Tibial artery (tissue), 4 donors: ENCODE results near the gene MRPS33.
"Not testable (repeated sequence)": the region's sequence is repeated elsewhere in the genome, so short reads cannot be mapped to it uniquely, and the experiment has no call there.

Experiments
- DNase-seq, 2 donors: peaks; one replicate each; pipeline ENCODE4 v3.0.0-alpha.2; 2019
- H3K27ac ChIP-seq, 2 donors: fragments of 200-600 bp; sonication (generic) in 1 of 2; 1 replicate in 1 of 2; 2 replicates in 1 of 2; pipeline ENCODE4 v1.5.1; 2018 to 2019; ENCODE audit warnings: mild to moderate bottlenecking in 1 of 2
- H3K27me3 ChIP-seq, 2 donors: fragments of 200-600 bp; sonication (generic) in 1 of 2; one replicate each; pipeline versions ENCODE4 v1.5.1 to v1.6.0; 2016 to 2019
- H3K36me3 ChIP-seq, 3 donors: fragments of 200-600 bp; sonication (generic) in 2 of 3; one replicate each; pipeline ENCODE4 v1.5.1; 2016 to 2019; ENCODE audit warnings: mild to moderate bottlenecking in 2 of 3
- H3K4me1 ChIP-seq, 4 donors: fragments of 200-600 bp; sonication (generic) in 2 of 4; 1 replicate in 3 of 4; 2 replicates in 1 of 4; pipeline ENCODE4 v1.5.1; 2016 to 2019
- H3K4me3 ChIP-seq, 2 donors: fragments of 200-600 bp; sonication (generic) in 1 of 2; 1 replicate in 1 of 2; 2 replicates in 1 of 2; pipeline ENCODE4 v1.5.1; 2018 to 2019; ENCODE audit warnings: mild to moderate bottlenecking in 2 of 2
- H3K9me3 ChIP-seq, 3 donors: fragments of 200-600 bp; sonication (generic) in 1 of 3; one replicate each; pipeline ENCODE4 v1.5.1; 2016 to 2019
- intact Hi-C: fragments of 100-400 bp; cut with DNase I; formaldehyde crosslinking; loops from one replicate; pipeline ENCODE4 v1.15.0; 2023; ENCODE audit warnings: low total_unique reads
- TF ChIP-seq, protein P1 (sequence below), 2 experiments: fragments of 200-600 bp in 1 of 2; fragments of 450-650 bp in 1 of 2; IDR thresholded peaks; one replicate each; pipeline ENCODE4 v1.5.1; 2017 to 2019; ENCODE audit warnings: antibody characterized with exemption in 2 of 2, mild to moderate bottlenecking in 1 of 2, moderate library complexity in 1 of 2

The MRPS33 gene

DNA sequence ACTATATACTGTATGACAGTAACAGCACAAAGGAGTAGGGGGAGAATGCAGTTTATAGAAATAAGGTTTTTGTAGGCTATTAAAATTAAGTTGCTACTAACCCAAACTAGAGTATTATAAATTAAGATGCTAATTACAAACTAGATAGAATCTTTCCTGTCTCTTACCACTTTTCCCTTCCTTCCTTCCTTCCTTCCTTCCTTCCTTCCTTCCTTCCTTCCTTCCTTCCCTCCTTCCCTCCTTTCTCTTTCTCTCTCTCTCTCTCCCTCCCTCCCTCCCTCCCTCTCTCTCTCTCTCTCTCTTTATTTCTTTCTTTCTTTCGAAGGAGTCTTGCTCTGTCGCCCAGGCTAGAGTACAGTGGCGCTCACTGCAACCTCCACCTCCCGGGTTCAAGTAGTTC, 53.6 kb downstream of the MRPS33 start:
- TF ChIP-seq, protein P1, sequence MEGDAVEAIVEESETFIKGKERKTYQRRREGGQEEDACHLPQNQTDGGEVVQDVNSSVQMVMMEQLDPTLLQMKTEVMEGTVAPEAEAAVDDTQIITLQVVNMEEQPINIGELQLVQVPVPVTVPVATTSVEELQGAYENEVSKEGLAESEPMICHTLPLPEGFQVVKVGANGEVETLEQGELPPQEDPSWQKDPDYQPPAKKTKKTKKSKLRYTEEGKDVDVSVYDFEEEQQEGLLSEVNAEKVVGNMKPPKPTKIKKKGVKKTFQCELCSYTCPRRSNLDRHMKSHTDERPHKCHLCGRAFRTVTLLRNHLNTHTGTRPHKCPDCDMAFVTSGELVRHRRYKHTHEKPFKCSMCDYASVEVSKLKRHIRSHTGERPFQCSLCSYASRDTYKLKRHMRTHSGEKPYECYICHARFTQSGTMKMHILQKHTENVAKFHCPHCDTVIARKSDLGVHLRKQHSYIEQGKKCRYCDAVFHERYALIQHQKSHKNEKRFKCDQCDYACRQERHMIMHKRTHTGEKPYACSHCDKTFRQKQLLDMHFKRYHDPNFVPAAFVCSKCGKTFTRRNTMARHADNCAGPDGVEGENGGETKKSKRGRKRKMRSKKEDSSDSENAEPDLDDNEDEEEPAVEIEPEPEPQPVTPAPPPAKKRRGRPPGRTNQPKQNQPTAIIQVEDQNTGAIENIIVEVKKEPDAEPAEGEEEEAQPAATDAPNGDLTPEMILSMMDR (IDR thresholded peaks at IDR 0.05): no peak
- no peaks in the 10 kb centered on the region for H3K36me3 ChIP-seq
- intact Hi-C loops: no loop called here
- H3K27me3 ChIP-seq: no peaks in the 10 kb centered on the region
- H3K27ac ChIP-seq: no peak overlapping the region
- H3K4me3 ChIP-seq: no peak overlapping the region
- peaks cover 0 to 5% (median 3%) of the 10 kb centered on the region in 3 donors for H3K9me3 ChIP-seq
- no peaks in the 10 kb centered on the region for H3K4me1 ChIP-seq
- DNase-seq: no peak

DNA sequence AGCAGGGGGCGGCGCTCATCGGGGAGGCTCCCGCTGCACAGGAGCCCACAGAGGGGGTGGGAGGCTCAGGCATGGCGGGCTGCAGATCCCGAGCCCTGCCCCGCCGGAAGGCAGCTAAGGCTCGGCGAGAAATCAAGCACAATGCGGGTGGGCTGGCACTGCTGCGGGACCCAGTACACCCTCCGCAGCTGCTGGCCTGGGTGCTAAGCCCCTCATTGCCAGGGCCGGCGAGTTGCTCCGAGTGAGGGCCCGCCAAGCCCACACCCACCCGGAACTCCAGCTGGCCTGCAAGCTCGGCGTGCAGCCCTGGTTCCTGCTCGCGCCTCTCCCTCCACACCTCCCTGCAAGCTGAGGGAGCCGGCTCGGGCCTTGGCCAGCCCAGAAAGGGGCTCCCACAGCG, 57.8 kb downstream of the MRPS33 start:
- intact Hi-C loops, H3K4me1 ChIP-seq, DNase-seq: not testable (repeated sequence)

More for the DNA sequence above, 57.8 kb downstream of the MRPS33 start:
- H3K36me3 ChIP-seq, H3K4me3 ChIP-seq, H3K9me3 ChIP-seq, H3K27me3 ChIP-seq, H3K27ac ChIP-seq: not testable (repeated sequence)
